Fibroblast of pulmonary artery (primary cell): ENCODE data around the gene MRM1.

ENCODE experiments used
- DNase-seq: peaks from one replicate; pipeline ENCODE4 v3.0.0-alpha.2; 2010; ENCODE audit warnings: low read depth
- H3K4me3 ChIP-seq: replicated peaks from 2 replicates; pipeline ENCODE4 v1.5.1; 2011; ENCODE audit warnings: low read depth, mild to moderate bottlenecking, control low read depth, low read length, moderate library complexity
- TF ChIP-seq, protein P1 (sequence below): IDR thresholded peaks from 2 replicates; pipeline ENCODE4 v1.5.1; 2011; ENCODE audit warnings: mild to moderate bottlenecking, control low read depth, low read length, inconsistent platforms; ENCODE audit errors: missing control alignments

MRM1 gene

GRCh38 chr17:36601303-36602029, at the start of gene MRM1:
Gene MRM1, plus strand, starts transcription at chr17:36601583. Its CDS starts 228 bp downstream, at chr17:36601811.
- TF ChIP-seq, protein P1, sequence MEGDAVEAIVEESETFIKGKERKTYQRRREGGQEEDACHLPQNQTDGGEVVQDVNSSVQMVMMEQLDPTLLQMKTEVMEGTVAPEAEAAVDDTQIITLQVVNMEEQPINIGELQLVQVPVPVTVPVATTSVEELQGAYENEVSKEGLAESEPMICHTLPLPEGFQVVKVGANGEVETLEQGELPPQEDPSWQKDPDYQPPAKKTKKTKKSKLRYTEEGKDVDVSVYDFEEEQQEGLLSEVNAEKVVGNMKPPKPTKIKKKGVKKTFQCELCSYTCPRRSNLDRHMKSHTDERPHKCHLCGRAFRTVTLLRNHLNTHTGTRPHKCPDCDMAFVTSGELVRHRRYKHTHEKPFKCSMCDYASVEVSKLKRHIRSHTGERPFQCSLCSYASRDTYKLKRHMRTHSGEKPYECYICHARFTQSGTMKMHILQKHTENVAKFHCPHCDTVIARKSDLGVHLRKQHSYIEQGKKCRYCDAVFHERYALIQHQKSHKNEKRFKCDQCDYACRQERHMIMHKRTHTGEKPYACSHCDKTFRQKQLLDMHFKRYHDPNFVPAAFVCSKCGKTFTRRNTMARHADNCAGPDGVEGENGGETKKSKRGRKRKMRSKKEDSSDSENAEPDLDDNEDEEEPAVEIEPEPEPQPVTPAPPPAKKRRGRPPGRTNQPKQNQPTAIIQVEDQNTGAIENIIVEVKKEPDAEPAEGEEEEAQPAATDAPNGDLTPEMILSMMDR: no peak
- DNase-seq: peak; percentile 91
- H3K4me3 ChIP-seq: peak within 1 kb of the TSS; percentile 95

DNA sequence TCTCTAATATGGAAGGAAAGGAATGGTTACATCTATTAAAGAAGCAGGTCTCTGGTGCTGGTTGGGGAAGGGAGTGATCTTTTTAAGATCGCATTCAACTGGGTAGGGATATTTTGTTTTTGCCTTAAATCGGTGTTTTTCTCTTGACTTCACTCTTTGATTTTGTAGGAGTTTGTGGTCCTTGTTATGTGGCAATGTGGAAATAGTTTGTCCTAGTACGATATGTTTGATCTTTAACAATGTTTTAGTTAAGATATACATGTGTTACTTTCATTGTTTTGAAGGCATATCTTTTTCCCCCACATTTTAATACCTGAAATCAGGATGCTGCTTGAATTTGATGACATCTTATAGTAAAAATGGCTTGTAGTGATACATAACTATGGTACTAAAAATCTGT, 47.9 kb upstream of the MRM1 start:
- no peak overlapping the region for H3K4me3 ChIP-seq
- TF ChIP-seq, protein P1: no peak
- DNase-seq: no peak

DNA sequence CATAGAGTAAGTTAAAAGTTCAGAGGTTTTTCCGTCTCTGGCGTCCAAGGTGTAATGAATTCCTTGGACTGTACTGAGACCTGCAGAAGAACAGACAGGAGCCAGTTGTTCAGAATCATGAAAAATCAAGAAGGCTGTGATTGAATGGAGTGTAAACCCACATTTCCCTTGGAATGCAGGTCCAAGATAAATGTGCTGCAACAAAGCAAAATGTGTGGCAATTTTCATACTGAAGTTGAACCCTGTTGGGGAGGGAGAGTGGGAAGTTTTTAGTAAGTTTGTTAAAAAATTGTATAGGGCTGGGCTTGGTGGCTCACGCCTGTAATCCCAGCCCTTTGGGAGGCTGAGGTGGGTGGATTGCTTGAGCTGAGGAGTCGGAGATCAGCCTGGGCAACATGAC, 35.3 kb upstream of the MRM1 start:
- no peak overlapping the region for H3K4me3 ChIP-seq
- peak; percentile 21 for DNase-seq
- TF ChIP-seq, protein P1: no peak

DNA sequence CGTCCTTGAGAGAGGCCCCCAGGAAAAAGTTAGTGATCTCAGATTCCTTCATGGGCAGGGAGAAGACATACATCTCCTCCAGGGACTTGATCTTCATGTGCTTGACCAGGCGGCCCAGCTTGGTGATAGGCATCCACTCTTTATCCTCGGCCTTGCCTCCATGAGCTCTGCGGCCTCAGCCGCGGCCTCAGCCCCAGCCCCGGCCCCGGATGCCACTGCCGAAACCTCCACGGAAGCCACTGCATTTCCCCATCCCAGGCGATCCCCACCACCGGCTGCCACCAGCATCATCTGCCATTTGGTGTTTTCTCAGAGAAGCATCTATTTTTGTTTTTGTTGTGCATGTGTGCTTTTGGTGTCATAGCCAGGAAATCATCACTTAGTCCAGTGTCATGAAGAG, 26.4 kb upstream of the MRM1 start:
- no peak for DNase-seq
- TF ChIP-seq, protein P1: no peak
- no peak overlapping the region for H3K4me3 ChIP-seq

DNA sequence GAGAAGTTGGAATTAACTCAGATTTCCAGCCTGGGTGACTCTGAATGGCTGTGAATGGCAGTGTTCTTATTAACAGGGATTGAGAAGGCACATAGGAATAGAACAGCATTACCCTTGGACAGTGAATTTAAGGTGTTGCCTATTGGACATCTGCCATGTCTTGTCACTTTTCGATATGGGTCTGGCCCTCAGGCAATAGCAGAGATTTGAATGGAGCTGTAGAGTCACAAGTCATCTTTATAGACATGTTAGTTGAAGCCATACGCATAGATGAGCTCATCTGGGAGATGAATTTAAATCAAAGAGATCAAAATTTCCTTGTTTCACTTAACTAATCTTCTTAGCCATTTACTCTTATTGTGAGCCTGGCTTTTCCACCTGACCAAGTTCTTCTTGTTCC, 24.6 kb upstream of the MRM1 start:
- no peak overlapping the region for H3K4me3 ChIP-seq
- TF ChIP-seq, protein P1: no peak
- no peak for DNase-seq

DNA sequence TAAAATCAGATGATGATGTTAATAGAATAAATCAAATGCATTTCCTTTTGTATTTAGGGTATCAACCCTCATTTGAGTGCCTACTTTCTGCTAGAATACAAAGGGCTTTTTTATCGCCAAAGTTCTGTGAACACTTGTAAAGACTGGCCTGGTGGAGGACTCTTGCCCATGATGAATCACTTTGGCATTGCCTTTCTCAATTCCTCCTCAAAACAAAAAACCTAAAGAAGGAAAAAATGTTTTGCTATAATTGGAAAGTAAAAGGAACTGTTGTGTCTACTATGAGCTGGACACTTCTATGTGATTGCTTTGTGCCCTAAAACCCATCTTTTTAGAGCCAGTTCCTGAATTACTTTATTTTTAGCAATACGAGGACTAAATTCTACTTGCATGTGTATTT, 22.7 kb upstream of the MRM1 start:
- TF ChIP-seq, protein P1: no peak
- DNase-seq: no peak
- H3K4me3 ChIP-seq: no peak overlapping the region

DNA sequence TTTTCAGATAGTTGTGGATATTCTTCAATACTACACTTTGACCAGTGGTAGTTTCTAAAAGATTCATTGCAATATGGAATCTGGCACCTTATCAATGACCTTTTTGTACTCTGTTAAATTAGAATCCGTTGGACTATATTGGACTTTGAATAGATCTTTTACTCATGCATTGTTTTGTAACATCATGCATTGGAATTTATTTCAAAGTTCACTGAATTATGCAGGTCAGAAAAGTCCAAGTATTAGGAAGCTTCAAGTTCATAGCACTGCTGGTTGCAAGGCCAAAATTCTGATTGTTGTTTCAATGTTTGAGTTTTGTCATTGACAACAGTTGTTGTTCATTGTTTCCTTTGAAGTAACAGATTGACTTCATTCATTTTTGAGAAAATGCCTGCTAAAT, 17.6 kb upstream of the MRM1 start:
- TF ChIP-seq, protein P1: no peak
- no peak overlapping the region for H3K4me3 ChIP-seq
- DNase-seq: no peak
